AG04449 (cell line): ENCODE data around the gene SUN5.

ENCODE experiments used
- CTCF ChIA-PET: fragments of 350-600 bp; formaldehyde crosslinking; extraction: SDS; loops from one replicate; lab custom pipeline; 2021; ENCODE audit warnings: antibody characterized with exemption; lab: Yijun Ruan, JAX
- POLR2A ChIA-PET: fragments of 400-600, 350-600 bp; formaldehyde crosslinking; extraction: SDS; loops from one replicate; lab custom pipeline; 2020; ENCODE audit warnings: antibody characterized with exemption, inconsistent platforms; lab: Yijun Ruan, JAX
- DNase-seq: peaks from one replicate; pipeline ENCODE4 v3.0.0-alpha.2; 2010; ENCODE audit warnings: low read depth, low spot score
- H3K4me3 ChIP-seq: 2 replicates; pipeline ENCODE4 v1.5.1; 2011; ENCODE audit warnings: low read depth, mild to moderate bottlenecking, control low read depth, low read length
- CTCF ChIP-seq: IDR thresholded peaks from one replicate; pipeline ENCODE4 v1.5.1; 2011; ENCODE audit warnings: mild to moderate bottlenecking, moderate library complexity, low read length, control low read depth, inconsistent platforms; ENCODE audit not compliant: insufficient read depth; ENCODE audit errors: missing control alignments

Gene SUN5

GRCh38 chr20:33042983-33043730, 38.9 kb upstream of the SUN5 start:
- DNase-seq: no peak
- POLR2A ChIA-PET: no interaction called here
- TF ChIP-seq CTCF: no peak
- CTCF ChIA-PET: no interaction called here
- H3K4me3 ChIP-seq: no peak overlapping the region

- H3K4me3 ChIP-seq: no peak overlapping the region
- ChIA-PET CTCF (no interaction called here), POLR2A (no interaction called here)
- no peak for DNase-seq
- no peak for TF ChIP-seq CTCF
Measured at GRCh38 chr20:33042430-33042829, 38.2 kb upstream of the SUN5 start.

GRCh38 chr20:33038243-33038642, 34.0 kb upstream of the SUN5 start:
- DNase-seq: no peak
- CTCF ChIA-PET: no interaction called here
- no peak overlapping the region for H3K4me3 ChIP-seq
- no peak for TF ChIP-seq CTCF
- POLR2A ChIA-PET: no interaction called here

GRCh38 chr20:33037456-33037855, 33.2 kb upstream of the SUN5 start:
- no peak overlapping the region for H3K4me3 ChIP-seq
- DNase-seq: no peak
- no peak for TF ChIP-seq CTCF
- ChIA-PET POLR2A (no interaction called here), CTCF (no interaction called here)

DNA sequence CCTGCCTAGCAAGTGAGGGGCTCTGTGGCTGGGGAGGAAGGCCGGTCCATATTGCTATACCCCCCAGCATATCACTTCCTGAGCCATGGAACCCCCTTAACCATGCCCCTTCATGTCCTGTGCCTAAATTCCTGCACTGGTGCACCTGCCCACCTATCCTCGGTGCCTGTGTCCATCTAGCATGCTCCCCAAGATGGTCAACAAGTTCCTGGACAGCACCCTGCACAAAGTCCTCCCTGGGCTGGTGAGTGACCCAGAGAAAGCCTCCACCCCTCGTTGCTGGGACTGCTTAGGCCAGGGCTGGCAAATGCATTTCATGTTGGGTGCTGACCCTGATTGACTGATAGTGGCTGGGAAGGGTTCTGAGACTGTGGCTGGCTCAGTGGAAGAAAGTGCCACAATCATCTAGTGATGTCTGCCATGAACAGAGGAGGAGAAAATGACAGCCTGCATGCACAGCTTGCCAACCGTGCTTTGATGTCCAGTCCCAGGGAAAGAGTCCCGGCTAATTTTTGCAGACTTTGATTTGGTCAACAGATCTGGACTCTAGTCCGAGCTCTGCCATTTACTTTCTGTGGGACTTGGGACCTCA, 30.8 kb upstream of the SUN5 start:
- no peak for TF ChIP-seq CTCF
- CTCF ChIA-PET: no interaction called here
- H3K4me3 ChIP-seq: no peak overlapping the region
- POLR2A ChIA-PET: no interaction called here
- DNase-seq: no peak

- no peak for TF ChIP-seq CTCF
- H3K4me3 ChIP-seq: no peak overlapping the region
- DNase-seq: no peak
- ChIA-PET POLR2A (no interaction called here), CTCF (no interaction called here)
Measured at GRCh38 chr20:33034115-33034514, 29.9 kb upstream of the SUN5 start.
